ENCODE measurements around the gene INVS.

INVS gene

DNA sequence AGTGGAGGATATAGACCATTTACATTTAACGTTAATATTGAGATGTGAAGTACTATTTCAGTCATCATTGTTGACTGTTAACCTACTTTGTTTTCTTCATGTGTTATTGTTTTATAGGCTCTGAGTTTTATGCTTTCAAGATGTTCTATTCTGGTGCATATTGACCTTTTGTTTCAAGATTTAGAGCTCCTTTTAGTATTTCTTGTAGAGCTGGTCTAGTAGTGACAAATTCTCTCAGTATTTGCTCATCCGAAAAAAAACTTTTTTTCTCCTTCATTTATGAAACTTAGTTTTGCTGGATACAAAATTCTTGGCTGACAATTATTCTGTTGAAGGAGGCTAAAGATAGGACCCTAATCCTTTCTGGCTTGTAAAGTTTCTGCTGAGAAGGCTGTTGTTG lies 91.3 kb downstream of the INVS start:
- Mint-ChIP-seq H3K27me3 (ENCODE audit: low read depth, poor library complexity) (peaks cover 4% of the 10 kb centered on the region), H3K4me1 (no peaks in the 10 kb centered on the region), H3K27ac (no peak overlapping the region), H3K4me3 (no peak overlapping the region), H3K36me3 (ENCODE audit: low read depth) (peaks cover 96% of the 10 kb centered on the region), H3K9me3 (peaks cover 69% of the 10 kb centered on the region)
- DNase-seq: no peak
- no peak for TF ChIP-seq CTCF (IDR thresholded peaks at IDR 0.05)

DNA sequence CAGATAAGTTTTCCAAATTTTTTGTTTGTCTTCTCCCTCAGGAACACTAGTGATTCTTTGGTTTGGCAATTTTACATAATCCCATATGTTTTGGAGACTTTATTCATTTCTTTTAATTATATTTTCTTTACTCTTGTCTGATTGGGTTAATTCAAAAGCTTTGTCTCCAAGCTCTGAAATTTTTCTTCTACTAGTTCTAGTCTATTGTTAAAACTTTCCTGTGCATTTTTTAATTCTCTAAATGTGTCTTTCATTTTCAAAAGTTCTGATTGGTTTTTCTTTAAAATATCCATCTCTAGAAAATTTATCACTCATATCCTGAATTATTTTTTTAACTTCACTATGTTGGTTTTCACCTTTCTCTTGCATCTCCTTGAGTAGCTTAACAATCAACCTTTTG lies 92.2 kb downstream of the INVS start:
- Mint-ChIP-seq H3K9me3 (peaks cover 63% of the 10 kb centered on the region), H3K36me3 (ENCODE audit: low read depth) (peaks cover 95% of the 10 kb centered on the region), H3K4me3 (no peak overlapping the region), H3K27me3 (ENCODE audit: low read depth, poor library complexity) (peaks cover 4% of the 10 kb centered on the region), H3K27ac (no peak overlapping the region), H3K4me1 (peaks cover 5% of the 10 kb centered on the region)
- DNase-seq: no peak
- no peak for TF ChIP-seq CTCF (IDR thresholded peaks at IDR 0.05)

GRCh38 chr9:100193078-100193477 lies 94.0 kb downstream of the INVS start:
- H3K4me3 Mint-ChIP-seq: no peak overlapping the region
- H3K4me1 Mint-ChIP-seq: peaks cover 14% of the 10 kb centered on the region
- no peaks in the 10 kb centered on the region for H3K27me3 Mint-ChIP-seq (ENCODE audit: low read depth, poor library complexity)
- DNase-seq: no peak
- H3K27ac Mint-ChIP-seq: no peak overlapping the region
- TF ChIP-seq CTCF (IDR thresholded peaks at IDR 0.05): no peak
- peaks cover 49% of the 10 kb centered on the region for H3K9me3 Mint-ChIP-seq
- peaks cover 84% of the 10 kb centered on the region for H3K36me3 Mint-ChIP-seq (ENCODE audit: low read depth)

DNA sequence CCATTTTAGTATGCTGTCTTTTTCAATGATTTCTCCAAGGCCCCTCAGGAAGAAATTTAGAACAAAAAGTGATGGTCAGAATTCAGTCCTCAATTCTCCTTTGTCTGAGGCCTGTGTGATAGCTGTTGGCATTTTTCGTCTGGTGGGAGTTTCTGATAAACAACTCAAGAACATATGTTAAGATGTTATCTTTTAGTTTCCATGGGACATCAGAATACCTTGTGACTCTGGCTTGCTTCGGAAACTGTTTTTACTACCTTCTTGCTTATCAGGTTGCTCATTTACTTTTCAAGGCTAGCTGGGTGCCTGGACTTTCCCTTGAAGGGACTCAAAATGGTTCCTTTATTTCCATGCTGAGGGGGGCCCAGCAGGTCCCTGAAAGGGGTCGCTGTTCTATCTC lies 97.2 kb downstream of the INVS start:
- DNase-seq: no peak
- no peak for TF ChIP-seq CTCF (IDR thresholded peaks at IDR 0.05)
- Mint-ChIP-seq H3K27ac (peak overlapping the region; percentile 90), H3K36me3 (ENCODE audit: low read depth) (peaks cover 76% of the 10 kb centered on the region), H3K4me3 (no peak overlapping the region), H3K27me3 (ENCODE audit: low read depth, poor library complexity) (no peaks in the 10 kb centered on the region), H3K4me1 (peaks cover 14% of the 10 kb centered on the region), H3K9me3 (peaks cover 37% of the 10 kb centered on the region)

DNA sequence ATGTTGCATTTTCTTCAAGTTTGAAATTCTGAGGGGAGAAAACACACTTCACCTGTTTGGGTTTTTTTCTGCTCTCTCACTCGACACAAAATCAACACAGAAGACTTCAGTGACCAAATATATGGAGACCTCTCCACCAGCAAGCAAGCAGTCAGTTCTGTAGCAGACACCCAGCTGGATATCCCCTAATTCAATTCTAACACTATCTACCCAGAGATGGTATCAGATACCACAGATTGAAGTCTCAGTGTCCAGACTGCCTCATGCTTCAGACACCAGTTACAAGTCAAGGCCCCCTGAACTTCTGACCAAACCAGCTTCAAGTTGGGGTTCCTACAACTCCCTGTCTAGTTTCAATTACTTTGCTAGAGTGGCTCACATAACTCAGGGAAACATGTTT lies 97.8 kb downstream of the INVS start:
- DNase-seq: no peak
- TF ChIP-seq CTCF (IDR thresholded peaks at IDR 0.05): no peak
- H3K36me3 Mint-ChIP-seq (ENCODE audit: low read depth): peaks cover 70% of the 10 kb centered on the region
- no peaks in the 10 kb centered on the region for H3K27me3 Mint-ChIP-seq (ENCODE audit: low read depth, poor library complexity)
- H3K4me1 Mint-ChIP-seq: peaks cover 14% of the 10 kb centered on the region
- H3K9me3 Mint-ChIP-seq: peaks cover 31% of the 10 kb centered on the region
- no peak overlapping the region for H3K4me3 Mint-ChIP-seq
- H3K27ac Mint-ChIP-seq: peak overlapping the region; percentile 48

- no peak for DNase-seq
- no peak overlapping the region for H3K4me3 Mint-ChIP-seq
- peaks cover 20% of the 10 kb centered on the region for H3K4me1 Mint-ChIP-seq
- no peaks in the 10 kb centered on the region for H3K27me3 Mint-ChIP-seq (ENCODE audit: low read depth, poor library complexity)
- TF ChIP-seq CTCF (IDR thresholded peaks at IDR 0.05): no peak
- H3K27ac Mint-ChIP-seq: no peak overlapping the region
- peaks cover 63% of the 10 kb centered on the region for H3K36me3 Mint-ChIP-seq (ENCODE audit: low read depth)
- H3K9me3 Mint-ChIP-seq: peaks cover 24% of the 10 kb centered on the region
These were observed 98.5 kb downstream of the INVS start for GRCh38 chr9:100197553-100197952.

Measured in nephron progenitor cell (in vitro differentiated cells).